ENCODE measurements around the gene SDF4.

DNA sequence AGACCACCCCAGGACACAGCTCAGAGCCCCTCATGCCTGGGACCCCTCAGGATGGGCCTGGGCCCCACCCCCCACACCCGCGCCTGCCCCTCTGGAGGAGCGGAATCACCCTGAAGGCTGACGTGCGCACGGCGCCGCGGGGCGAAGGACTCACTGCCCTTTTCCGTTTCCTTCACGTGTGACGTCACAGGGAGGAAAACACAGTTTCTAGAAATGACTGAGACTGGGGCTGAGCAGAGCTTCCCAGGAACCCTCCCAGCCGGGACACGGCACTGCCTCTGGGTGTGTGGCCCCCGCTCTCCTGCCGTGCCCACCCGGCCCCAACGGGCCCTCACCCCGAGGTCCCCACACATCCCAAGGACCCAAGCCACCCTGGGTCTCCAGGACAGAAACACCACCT is 12.5 kb downstream of the SDF4 start:
- no peak for TF ChIP-seq EZH2 (IDR thresholded peaks at IDR 0.05; ENCODE audit: low read length, unreplicated experiment)
- TF ChIP-seq, protein P1, sequence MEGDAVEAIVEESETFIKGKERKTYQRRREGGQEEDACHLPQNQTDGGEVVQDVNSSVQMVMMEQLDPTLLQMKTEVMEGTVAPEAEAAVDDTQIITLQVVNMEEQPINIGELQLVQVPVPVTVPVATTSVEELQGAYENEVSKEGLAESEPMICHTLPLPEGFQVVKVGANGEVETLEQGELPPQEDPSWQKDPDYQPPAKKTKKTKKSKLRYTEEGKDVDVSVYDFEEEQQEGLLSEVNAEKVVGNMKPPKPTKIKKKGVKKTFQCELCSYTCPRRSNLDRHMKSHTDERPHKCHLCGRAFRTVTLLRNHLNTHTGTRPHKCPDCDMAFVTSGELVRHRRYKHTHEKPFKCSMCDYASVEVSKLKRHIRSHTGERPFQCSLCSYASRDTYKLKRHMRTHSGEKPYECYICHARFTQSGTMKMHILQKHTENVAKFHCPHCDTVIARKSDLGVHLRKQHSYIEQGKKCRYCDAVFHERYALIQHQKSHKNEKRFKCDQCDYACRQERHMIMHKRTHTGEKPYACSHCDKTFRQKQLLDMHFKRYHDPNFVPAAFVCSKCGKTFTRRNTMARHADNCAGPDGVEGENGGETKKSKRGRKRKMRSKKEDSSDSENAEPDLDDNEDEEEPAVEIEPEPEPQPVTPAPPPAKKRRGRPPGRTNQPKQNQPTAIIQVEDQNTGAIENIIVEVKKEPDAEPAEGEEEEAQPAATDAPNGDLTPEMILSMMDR (conservative IDR thresholded peaks at IDR 0.05; ENCODE audit: low read depth, low read length): no peak
- TF ChIP-seq EZH2phosphoT487 (IDR thresholded peaks at IDR 0.05; ENCODE audit: borderline replicate concordance, low read length): no peak

All from PC-3 (cell line).